ENCODE data around the gene ANKRD63. TPM values are rescaled to one million over a fixed set of nuclear protein-coding genes. Genes with fewer than 3 reads are reported as not detected.

The ANKRD63 gene
- polyA plus RNA-seq, 1 of the 3 experiments (the other 2 are of a cell fraction): not detected

DNA sequence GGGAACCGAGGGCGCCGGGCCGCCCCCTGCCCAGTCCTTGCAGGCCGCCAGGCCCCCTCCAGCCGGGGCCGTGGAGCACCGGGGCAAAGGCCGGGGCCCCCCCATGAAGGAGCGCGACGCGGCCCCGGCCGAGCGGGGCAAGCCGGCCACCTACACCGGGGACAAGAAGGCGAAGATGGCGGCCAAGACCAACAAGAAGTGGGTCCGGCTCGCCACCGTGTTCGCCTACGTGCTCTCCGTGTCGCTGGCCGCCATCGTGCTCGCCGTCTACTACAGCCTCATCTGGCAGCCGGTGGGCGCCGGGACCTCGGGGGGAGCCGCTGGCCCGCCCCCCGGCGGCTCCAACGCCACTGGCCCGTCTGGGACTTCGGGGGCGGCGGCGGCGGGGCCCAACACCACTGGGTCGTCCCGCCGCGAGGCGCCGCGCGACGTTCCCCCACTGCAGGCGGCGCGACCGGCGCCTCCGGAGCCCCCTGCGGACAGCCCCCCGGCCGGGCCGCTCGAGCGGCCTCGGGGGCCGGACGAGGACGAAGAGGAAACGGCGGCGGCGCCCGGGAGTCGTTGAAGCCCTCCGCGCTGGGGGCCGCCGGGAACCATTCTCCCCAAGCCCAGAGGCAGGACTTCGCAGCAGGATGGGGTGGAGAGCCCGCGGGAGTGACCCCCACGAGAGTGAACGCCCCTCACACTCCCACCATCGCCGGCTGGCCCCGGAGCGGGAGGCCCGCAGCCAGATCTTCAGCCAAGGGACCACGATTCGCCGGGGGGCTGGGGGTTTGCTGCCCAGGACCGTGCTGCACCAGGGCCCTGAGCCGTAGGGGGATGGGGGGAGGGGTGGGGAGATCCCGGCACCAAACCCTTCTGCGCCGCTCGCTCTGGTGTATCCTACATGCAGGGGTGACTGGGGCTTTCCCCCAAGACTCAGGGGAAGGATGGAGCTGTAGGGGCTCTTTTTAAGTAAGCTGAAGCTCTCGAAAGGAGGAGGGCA, 41.4 kb upstream of the ANKRD63 start:
- POLR2A ChIA-PET: interaction anchor here (1.7 to 2.6 kb wide), 2 partner anchors 11 to 16 kb away, joined by 5 to 10 read pairs; partner anchors contain the start of gene CCDC9B

More for the DNA sequence above, 41.4 kb upstream of the ANKRD63 start:
- Histone ChIP-seq H4K20me1 (ENCODE audit: insufficient read depth) (no peaks in the 10 kb centered on the region), H3K9me3 (no peaks in the 10 kb centered on the region), H3F3A (replicated peaks; ENCODE audit: insufficient read depth) (peaks cover 6% of the 10 kb centered on the region), H3K4me3 (ENCODE audit: low read depth in 2 of 2, low read length in 1 of 2) (peak overlapping the region; percentile 70 to 73), H3K4me2 (peak overlapping the region; percentile 94), H3K9me2 (no peaks in the 10 kb centered on the region), H3K27ac (ENCODE audit: low read depth in 2 of 2, low read length in 1 of 2) (peak overlapping the region in 1 of 2 experiments; percentile 43; a peak in 1 of 4 replicates), H3K9ac (peak overlapping the region; percentile 72), H3K36me3 (replicated peaks in 1 of 2; ENCODE audit: control insufficient read depth in 1 of 2, insufficient read depth in 2 of 2, low read length in 1 of 2) (peaks cover 0 to 4% of the 10 kb centered on the region in 2 experiments), H3K79me2 (ENCODE audit: insufficient read depth) (peaks cover 15% of the 10 kb centered on the region; the same call in 1 of the 2 replicates), H2AFZ (ENCODE audit: low read depth) (no peak overlapping the region), H3K27me3 (ENCODE audit: insufficient read depth) (no peaks in the 10 kb centered on the region), H3K4me1 (ENCODE audit: control insufficient read depth in 1 of 2, insufficient read depth in 2 of 2, low read depth in 1 of 2, low read length in 1 of 2) (peaks cover 20 to 23% of the 10 kb centered on the region in 2 experiments)
- DNase-seq: peak; percentile 78
- 80% methylated on average over 4 of the region's 101 CpGs for WGBS (ENCODE audit: low lambda C conversion rate)
- TF ChIP-seq POLR2AphosphoS5 (IDR thresholded peaks at IDR 0.05; ENCODE audit: low read depth, low read length) (no peak), MAX (IDR thresholded peaks at IDR 0.05; ENCODE audit: low read depth) (no peak), NRF1 (IDR thresholded peaks at IDR 0.05; ENCODE audit: low read depth, low read length) (no peak), TEAD4 (IDR thresholded peaks at IDR 0.05; ENCODE audit: borderline replicate concordance, insufficient read depth) (no peak), RFX5 (IDR thresholded peaks at IDR 0.05; ENCODE audit: low read length) (no peak), MXI1 (IDR thresholded peaks at IDR 0.05; ENCODE audit: low read depth, low read length) (no peak), NFIC (IDR thresholded peaks at IDR 0.05; ENCODE audit: borderline replicate concordance) (no peak), TAF1 (IDR thresholded peaks at IDR 0.05; ENCODE audit: borderline replicate concordance, low read depth, low read length) (no peak), SMC3 (IDR thresholded peaks at IDR 0.05; ENCODE audit: low read depth, low read length) (no peak), CTCF (IDR thresholded peaks at IDR 0.05) (no peak), ELF1 (IDR thresholded peaks at IDR 0.05) (no peak), SIN3A (IDR thresholded peaks at IDR 0.05; ENCODE audit: borderline replicate concordance, low read depth, low read length) (no peak), USF2 (IDR thresholded peaks at IDR 0.05; ENCODE audit: borderline replicate concordance, low read depth, low read length) (no peak), EP300 (IDR thresholded peaks at IDR 0.05; ENCODE audit: borderline replicate concordance in 1 of 2, low read depth in 1 of 2, low read length in 1 of 2) (no peak), FOXM1 (IDR thresholded peaks at IDR 0.05; ENCODE audit: low read depth) (no peak), GABPA (IDR thresholded peaks at IDR 0.05; ENCODE audit: low read depth) (no peak), JUND (IDR thresholded peaks at IDR 0.05) (no peak), EZH2phosphoT487 (IDR thresholded peaks at IDR 0.05; ENCODE audit: borderline replicate concordance, low read depth) (no peak)
- TF ChIP-seq, protein P1, sequence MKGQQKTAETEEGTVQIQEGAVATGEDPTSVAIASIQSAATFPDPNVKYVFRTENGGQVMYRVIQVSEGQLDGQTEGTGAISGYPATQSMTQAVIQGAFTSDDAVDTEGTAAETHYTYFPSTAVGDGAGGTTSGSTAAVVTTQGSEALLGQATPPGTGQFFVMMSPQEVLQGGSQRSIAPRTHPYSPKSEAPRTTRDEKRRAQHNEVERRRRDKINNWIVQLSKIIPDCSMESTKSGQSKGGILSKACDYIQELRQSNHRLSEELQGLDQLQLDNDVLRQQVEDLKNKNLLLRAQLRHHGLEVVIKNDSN (IDR thresholded peaks at IDR 0.05; ENCODE audit: borderline replicate concordance, low read depth): no peak
- CTCF ChIA-PET: interaction anchor here (1.1 to 70.6 kb wide), 9 partner anchors 10 to 115 kb away, joined by 3 to 2194 read pairs (median 11); partner anchors contain the start of genes ANKRD63, CCDC9B, DISP2 and INAFM2

Measured in SK-N-SH (cell line).